Measurements from ENCODE around the gene ECI1. TPM values are rescaled to one million over a fixed set of nuclear protein-coding genes. Genes with fewer than 3 reads are reported as not detected.

Gene ECI1
- polyA plus RNA-seq, 1 donor, result 65.3 TPM

- no peak for DNase-seq
These were observed 57.1 kb downstream of the ECI1 start for GRCh38 chr16:2194166-2194834.

- no peak for DNase-seq
These were observed 60.0 kb downstream of the ECI1 start for GRCh38 chr16:2191446-2191706.

- DNase-seq, result no peak
These were observed 60.5 kb downstream of the ECI1 start for GRCh38 chr16:2190659-2191445.

GRCh38 chr16:2190002-2190658 is 61.3 kb downstream of the ECI1 start:
- DNase-seq, result no peak

Other genes starting within 250 kb of the ECI1 start
- gene ZNF598, start 241.8 kb downstream of the ECI1 start, polyA plus RNA-seq (ENCODE audit: insufficient read length), result 32.1 TPM
- gene NPW, start 231.8 kb downstream of the ECI1 start, polyA plus RNA-seq (ENCODE audit: insufficient read length), result 0.72 TPM
- 47.8 TPM for gene NHERF2, start 224.7 kb downstream of the ECI1 start, polyA plus RNA-seq (ENCODE audit: insufficient read length)
- 13.5 TPM for gene NTHL1, start 203.8 kb downstream of the ECI1 start, polyA plus RNA-seq (ENCODE audit: insufficient read length)
- gene TSC2, start 203.6 kb downstream of the ECI1 start, polyA plus RNA-seq (ENCODE audit: insufficient read length), result 92.4 TPM
- 181 TPM for gene PKD1, start 115.7 kb downstream of the ECI1 start, polyA plus RNA-seq (ENCODE audit: insufficient read length)
- 0.92 TPM for gene RAB26, start 103.0 kb downstream of the ECI1 start, polyA plus RNA-seq (ENCODE audit: insufficient read length)
- gene TRAF7, start 95.8 kb downstream of the ECI1 start, polyA plus RNA-seq (ENCODE audit: insufficient read length), result 46.7 TPM
- gene CASKIN1, start 55.0 kb downstream of the ECI1 start, polyA plus RNA-seq (ENCODE audit: insufficient read length), result 3.1 TPM
- 41.0 TPM for gene MLST8, start 46.1 kb downstream of the ECI1 start, polyA plus RNA-seq (ENCODE audit: insufficient read length)
- gene BRICD5, start 40.7 kb downstream of the ECI1 start, polyA plus RNA-seq (ENCODE audit: insufficient read length), result 7.8 TPM
- 15.7 TPM for gene PGP, start 36.7 kb downstream of the ECI1 start, polyA plus RNA-seq (ENCODE audit: insufficient read length)
- gene E4F1, start 28.0 kb downstream of the ECI1 start, polyA plus RNA-seq (ENCODE audit: insufficient read length), result 16.4 TPM
- 1.1 TPM for gene DNASE1L2, start 15.1 kb downstream of the ECI1 start, polyA plus RNA-seq (ENCODE audit: insufficient read length)
- gene RNPS1, start 16.5 kb upstream of the ECI1 start, polyA plus RNA-seq (ENCODE audit: insufficient read length), result 183 TPM
- 18.4 TPM for gene ABCA3, start 89.1 kb upstream of the ECI1 start, polyA plus RNA-seq (ENCODE audit: insufficient read length)
- 7.0 TPM for gene CCNF, start 177.9 kb upstream of the ECI1 start, polyA plus RNA-seq (ENCODE audit: insufficient read length)
- gene TEDC2, start 208.5 kb upstream of the ECI1 start, polyA plus RNA-seq (ENCODE audit: insufficient read length), result 5.6 TPM
- 4.4 TPM for gene NTN3, start 219.7 kb upstream of the ECI1 start, polyA plus RNA-seq (ENCODE audit: insufficient read length)
- 30.0 TPM for gene TBC1D24, start 223.5 kb upstream of the ECI1 start, polyA plus RNA-seq (ENCODE audit: insufficient read length)

All from hindlimb muscle (tissue), 1 donor.